BLaER1 treated with 17β-estradiol and CSF1 and Interleukin-3, amounts not matched to agents 10 nM and 100 nM (cell line): ENCODE results near the gene RNF144A.
A peak's percentile ranks its signal among the peaks of the same experiment; 100 is the strongest.
"Not testable (repeated sequence)": the region's sequence is repeated elsewhere in the genome, so short reads cannot be mapped to it uniquely, and the experiment has no call there.

ENCODE experiments used
- H3K27ac ChIP-seq, 11 experiments: shearing (Covaris generic); formaldehyde crosslinking; 2 replicates each; pipeline ENCODE4 v1.8.1; 2022
- H3K27me3 ChIP-seq, 11 experiments: shearing (Covaris generic); formaldehyde crosslinking; 2 replicates each; pipeline ENCODE4 v1.8.1; 2022
- H3K36me3 ChIP-seq, 11 experiments: shearing (Covaris generic); formaldehyde crosslinking; 2 replicates each; pipeline ENCODE4 v1.8.1; 2022
- H3K4me1 ChIP-seq, 10 experiments: shearing (Covaris generic); formaldehyde crosslinking; 2 replicates each; pipeline ENCODE4 v1.8.1; 2022
- H3K4me2 ChIP-seq, 11 experiments: shearing (Covaris generic); formaldehyde crosslinking; 2 replicates each; pipeline ENCODE4 v1.8.1; 2022
- H3K4me3 ChIP-seq, 10 experiments: shearing (Covaris generic); formaldehyde crosslinking; 2 replicates each; pipeline ENCODE4 v1.8.1; 2022
- H3K9ac ChIP-seq, 11 experiments: shearing (Covaris generic); formaldehyde crosslinking; 2 replicates each; pipeline ENCODE4 v1.8.1; 2022
- H3K9me3 ChIP-seq, 11 experiments: shearing (Covaris generic); formaldehyde crosslinking; replicated peaks in 1 of 11; 2 replicates each; pipeline ENCODE4 v1.8.1; 2022
- H4K20me1 ChIP-seq, 11 experiments: shearing (Covaris generic); formaldehyde crosslinking; 2 replicates each; pipeline ENCODE4 v1.8.1; 2022
- Cebpa-rat ChIP-seq, 11 experiments: shearing (Covaris generic); IDR thresholded peaks; 2 replicates each; pipeline ENCODE4 v1.8.1; 2022

RNF144A gene

DNA sequence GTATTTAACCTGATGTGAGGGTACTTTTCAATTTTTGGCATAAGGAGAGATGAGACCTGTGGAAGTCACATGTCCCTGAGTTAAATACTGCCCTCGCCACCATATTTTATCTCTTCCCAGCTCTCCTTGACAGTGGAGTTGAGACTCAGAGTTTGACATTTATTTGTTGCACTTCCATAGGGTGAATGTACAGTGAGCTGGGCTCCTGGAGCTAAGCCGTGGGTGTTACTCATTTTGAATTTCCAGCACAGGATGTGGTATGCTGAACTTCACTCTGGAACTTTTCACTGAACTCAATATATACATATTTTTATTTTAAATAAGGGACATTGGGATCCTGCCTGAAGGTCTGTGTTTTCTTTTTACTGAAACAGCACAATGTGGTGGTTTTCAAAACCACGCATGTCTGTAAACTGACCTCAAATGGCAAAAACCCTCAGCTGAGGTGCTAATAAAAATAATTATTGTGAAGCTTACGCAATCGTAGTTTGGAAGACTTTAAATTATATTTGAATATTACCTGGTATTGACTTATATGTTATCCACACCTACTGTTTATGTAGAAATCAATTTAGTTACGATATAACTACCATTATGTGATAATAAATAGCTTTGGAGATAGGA, 12.1 kb downstream of the RNF144A start:
- H4K20me1 ChIP-seq = no peaks in the 10 kb centered on the region; a peak in 1 of 22 replicates
- H3K4me2 ChIP-seq = peak overlapping the region; percentile 2 to 68 (median 35); a peak in 18 of 22 replicates
- H3K9ac ChIP-seq = no peak overlapping the region
- H3K27me3 ChIP-seq = no peaks in the 10 kb centered on the region; a peak in 1 of 22 replicates
- H3K9me3 ChIP-seq = peaks cover 7 to 19% (median 14%) of the 10 kb centered on the region in 11 experiments; a peak in 20 of 22 replicates
- TF ChIP-seq Cebpa-rat (IDR thresholded peaks at IDR 0.05) = peak in 2 of 11 experiments; percentile 33 to 39; a peak in 4 of 22 replicates
- H3K36me3 ChIP-seq = peaks cover 0 to 14% (median 8%) of the 10 kb centered on the region in 11 experiments; a peak in 8 of 22 replicates
- H3K27ac ChIP-seq = no peak overlapping the region
- H3K4me1 ChIP-seq = peaks cover 24 to 66% (median 49%) of the 10 kb centered on the region in 10 experiments
- H3K4me3 ChIP-seq = no peak overlapping the region

DNA sequence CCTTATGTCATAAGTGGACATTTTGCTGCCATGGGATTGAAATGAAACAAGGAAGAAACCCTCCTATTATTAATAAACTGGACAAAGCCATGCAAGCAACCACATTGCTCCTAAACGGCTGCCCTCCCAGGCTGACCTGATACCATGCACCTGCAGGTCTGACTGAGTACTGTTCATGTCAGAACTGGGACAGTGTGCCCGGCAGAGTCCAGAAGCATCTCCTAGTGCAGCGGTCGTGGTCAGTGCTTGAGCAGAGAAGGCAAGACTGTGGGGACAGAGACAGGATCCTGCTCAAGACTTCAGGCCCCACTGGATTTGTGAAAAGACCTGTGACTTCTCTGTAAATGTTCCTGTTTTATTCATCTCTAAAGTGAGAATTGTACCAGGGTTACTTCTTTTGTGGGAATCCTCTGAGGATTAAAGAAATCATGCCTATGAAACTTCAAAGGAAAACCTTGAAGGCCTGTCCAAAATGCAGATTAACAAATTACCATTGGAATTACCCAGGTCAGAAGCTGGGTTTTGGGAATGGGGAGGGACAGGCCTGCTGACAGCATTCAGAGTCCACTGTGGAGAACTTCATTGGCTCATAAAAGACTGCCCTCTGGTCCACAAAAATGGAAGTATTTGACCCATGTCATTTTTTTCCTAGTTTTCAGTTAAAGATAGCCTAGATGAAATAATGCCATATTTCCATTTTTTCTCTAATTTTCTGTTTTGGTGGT, 13.9 kb downstream of the RNF144A start:
- no peak for TF ChIP-seq Cebpa-rat (IDR thresholded peaks at IDR 0.05)
- H4K20me1 ChIP-seq = no peaks in the 10 kb centered on the region; a peak in 1 of 22 replicates
- H3K27me3 ChIP-seq = no peaks in the 10 kb centered on the region
- no peak overlapping the region for H3K27ac ChIP-seq
- no peak overlapping the region for H3K9ac ChIP-seq
- H3K4me2 ChIP-seq = no peak overlapping the region
- peaks cover 34 to 65% (median 49%) of the 10 kb centered on the region in 10 experiments for H3K4me1 ChIP-seq
- peaks cover 7 to 19% (median 14%) of the 10 kb centered on the region in 11 experiments; a peak in 20 of 22 replicates for H3K9me3 ChIP-seq
- H3K4me3 ChIP-seq = no peak overlapping the region
- H3K36me3 ChIP-seq = peaks cover 0 to 14% (median 8%) of the 10 kb centered on the region in 11 experiments; a peak in 8 of 22 replicates

DNA sequence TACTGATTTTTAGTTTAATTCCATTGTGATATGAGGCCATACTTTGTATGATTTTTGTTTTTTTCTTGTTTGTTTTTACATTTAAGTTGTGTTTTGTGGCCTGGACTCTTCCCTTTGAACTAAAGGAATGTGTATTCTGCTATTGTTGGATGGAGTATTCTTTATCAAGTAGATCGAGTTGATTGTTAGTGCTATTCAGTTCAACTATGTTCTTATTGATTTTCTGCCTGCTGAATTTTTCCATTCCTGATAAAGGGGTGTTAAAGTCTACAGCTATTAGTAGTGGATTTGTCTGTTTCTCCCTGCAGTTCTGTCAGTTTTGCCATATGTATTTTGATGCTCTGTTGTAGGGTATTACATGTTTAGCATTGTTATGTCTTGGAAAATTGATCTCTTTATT, 14.5 kb downstream of the RNF144A start:
- no peak overlapping the region for H3K4me2 ChIP-seq
- TF ChIP-seq Cebpa-rat (IDR thresholded peaks at IDR 0.05) = no peak

DNA sequence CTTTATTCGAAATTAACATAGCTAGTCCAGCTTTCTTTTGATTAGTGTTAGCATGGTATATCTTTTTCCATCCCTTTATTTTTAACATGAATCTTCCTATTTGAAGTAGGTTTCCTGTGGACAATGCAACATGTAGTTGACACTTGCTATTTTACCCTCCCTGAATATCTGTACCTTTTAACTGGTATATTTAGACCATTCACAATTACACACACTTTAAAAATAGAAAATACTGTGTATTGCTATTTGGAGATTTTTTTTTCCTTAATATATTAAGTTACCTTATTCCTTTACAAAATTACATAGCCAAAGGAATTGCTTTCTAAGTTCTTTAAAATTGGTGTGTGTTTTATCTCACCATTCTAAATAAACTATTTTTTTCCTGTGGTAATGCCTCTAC, 15.0 kb downstream of the RNF144A start:
- Histone ChIP-seq H3K27me3 (no peaks in the 10 kb centered on the region), H3K4me3 (no peak overlapping the region), H3K36me3 (peaks cover 0 to 14% (median 8%) of the 10 kb centered on the region in 11 experiments; a peak in 8 of 22 replicates), H3K9me3 (peaks cover 7 to 19% (median 13%) of the 10 kb centered on the region in 11 experiments; a peak in 20 of 22 replicates), H3K4me2 (no peak overlapping the region), H3K9ac (no peak overlapping the region), H3K27ac (no peak overlapping the region), H4K20me1 (no peaks in the 10 kb centered on the region; a peak in 1 of 22 replicates), H3K4me1 (peaks cover 34 to 64% (median 46%) of the 10 kb centered on the region in 10 experiments)
- no peak for TF ChIP-seq Cebpa-rat (IDR thresholded peaks at IDR 0.05)

More for the DNA sequence above, 14.5 kb downstream of the RNF144A start:
- H3K27ac ChIP-seq = no peak overlapping the region
- peaks cover 0 to 14% (median 8%) of the 10 kb centered on the region in 11 experiments; a peak in 8 of 22 replicates for H3K36me3 ChIP-seq
- no peak overlapping the region for H3K4me3 ChIP-seq
- H3K9me3 ChIP-seq = peaks cover 7 to 19% (median 14%) of the 10 kb centered on the region in 11 experiments; a peak in 20 of 22 replicates
- no peak overlapping the region for H3K9ac ChIP-seq
- no peaks in the 10 kb centered on the region for H3K27me3 ChIP-seq
- no peaks in the 10 kb centered on the region; a peak in 1 of 22 replicates for H4K20me1 ChIP-seq
- peaks cover 34 to 64% (median 44%) of the 10 kb centered on the region in 10 experiments for H3K4me1 ChIP-seq

DNA sequence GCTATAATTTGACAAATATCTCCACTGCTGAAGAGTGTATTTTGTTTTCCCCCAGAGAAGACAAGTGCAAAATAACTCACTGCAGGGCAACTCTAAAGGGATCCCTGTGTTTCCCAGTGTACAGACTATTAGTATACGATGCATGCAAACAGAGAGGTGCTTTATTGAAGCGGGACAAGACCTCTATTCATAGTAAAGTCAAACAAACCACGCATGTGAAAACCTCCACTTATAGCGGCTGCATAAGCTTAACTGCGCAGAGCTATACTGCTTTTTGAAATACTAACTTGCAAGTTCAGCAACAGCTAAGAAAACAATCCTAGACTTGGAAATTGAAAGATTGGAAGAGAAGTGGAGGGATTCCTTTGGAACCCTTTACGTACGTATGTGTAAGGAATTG, 15.6 kb downstream of the RNF144A start:
- Histone ChIP-seq H3K36me3 (peaks cover 0 to 10% (median 6%) of the 10 kb centered on the region in 11 experiments; a peak in 8 of 22 replicates), H3K27ac (no peak overlapping the region)

DNA sequence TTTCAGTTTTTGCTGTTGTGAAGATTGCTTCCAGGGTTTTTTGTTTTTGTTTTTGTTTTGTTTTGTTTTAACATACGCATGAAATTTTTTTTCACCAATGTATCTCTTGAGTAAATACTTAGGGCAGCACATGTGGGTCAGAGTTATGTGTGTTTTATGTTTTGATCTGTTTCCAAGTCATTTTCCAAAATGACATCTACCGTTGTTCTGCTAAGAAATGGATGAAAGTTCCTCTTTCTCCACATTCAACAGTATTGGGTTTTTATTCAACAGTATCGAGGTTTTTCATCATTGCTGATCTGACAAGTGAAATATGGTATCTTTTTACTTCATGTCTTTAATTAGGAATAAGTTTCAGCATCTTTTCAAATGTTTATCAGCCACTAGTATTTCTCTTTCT, 16.7 kb downstream of the RNF144A start:
- H3K9ac ChIP-seq = no peak overlapping the region
- H3K9me3 ChIP-seq = peaks cover 0 to 7% (median 0%) of the 10 kb centered on the region in 11 experiments; a peak in 3 of 22 replicates
- H3K27me3 ChIP-seq = no peaks in the 10 kb centered on the region
- H3K36me3 ChIP-seq = no peaks in the 10 kb centered on the region
- H3K4me2 ChIP-seq = peak overlapping the region in 9 of 11 experiments; percentile 15 to 94 (median 76); a peak in 13 of 22 replicates
- no peak overlapping the region for H3K4me3 ChIP-seq
- peaks cover 34 to 62% (median 47%) of the 10 kb centered on the region in 10 experiments for H3K4me1 ChIP-seq
- TF ChIP-seq Cebpa-rat (IDR thresholded peaks at IDR 0.05) = no peak
- H4K20me1 ChIP-seq = no peaks in the 10 kb centered on the region
- H3K27ac ChIP-seq = 0 out of 22 replicates have a peak overlapping the region, but pooled peaks of 1 of the 11 experiments have one; percentile 60

More for the DNA sequence above, 15.6 kb downstream of the RNF144A start:
- no peaks in the 10 kb centered on the region; a peak in 1 of 22 replicates for H4K20me1 ChIP-seq
- H3K9me3 ChIP-seq = peaks cover 4 to 13% (median 7%) of the 10 kb centered on the region in 11 experiments; a peak in 20 of 22 replicates
- H3K27me3 ChIP-seq = no peaks in the 10 kb centered on the region
- TF ChIP-seq Cebpa-rat (IDR thresholded peaks at IDR 0.05) = no peak
- no peak overlapping the region for H3K4me2 ChIP-seq
- peaks cover 34 to 67% (median 52%) of the 10 kb centered on the region in 10 experiments for H3K4me1 ChIP-seq
- no peak overlapping the region for H3K9ac ChIP-seq
- H3K4me3 ChIP-seq = no peak overlapping the region

DNA sequence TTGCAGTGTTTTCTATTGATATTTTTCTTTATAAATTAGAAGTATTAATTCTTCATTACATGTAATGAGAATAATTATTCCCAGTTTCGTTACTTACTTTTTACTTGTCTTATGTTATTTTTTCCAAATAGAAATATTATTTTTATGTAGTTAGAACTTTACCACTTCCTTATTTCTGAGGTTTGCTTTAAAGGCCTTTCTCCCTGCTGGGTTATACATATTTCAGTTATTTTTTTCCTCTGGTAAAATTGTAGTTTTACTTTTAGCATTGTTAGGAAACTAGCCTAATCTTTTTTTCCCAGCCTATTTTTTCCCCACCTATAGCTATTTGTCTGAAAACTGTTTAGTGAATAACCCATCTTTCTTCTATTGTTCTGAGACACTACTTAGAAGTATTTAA, 17.1 kb downstream of the RNF144A start:
- Histone ChIP-seq H3K9ac (0 out of 22 replicates have a peak overlapping the region, but pooled peaks of 1 of the 11 experiments have one; percentile 24), H3K9me3 (peaks cover 0 to 7% (median 0%) of the 10 kb centered on the region in 11 experiments; a peak in 3 of 22 replicates), H3K4me2 (peak overlapping the region; percentile 65 to 94 (median 80)), H3K36me3 (no peaks in the 10 kb centered on the region), H3K27ac (peak overlapping the region in 9 of 11 experiments; percentile 7 to 60 (median 52); a peak in 16 of 22 replicates), H3K4me1 (peaks cover 29 to 58% (median 43%) of the 10 kb centered on the region in 10 experiments), H3K27me3 (no peaks in the 10 kb centered on the region), H4K20me1 (no peaks in the 10 kb centered on the region), H3K4me3 (0 out of 20 replicates have a peak overlapping the region, but pooled peaks of 1 of the 10 experiments have one; percentile 6)
- TF ChIP-seq Cebpa-rat (IDR thresholded peaks at IDR 0.05) = no peak

DNA sequence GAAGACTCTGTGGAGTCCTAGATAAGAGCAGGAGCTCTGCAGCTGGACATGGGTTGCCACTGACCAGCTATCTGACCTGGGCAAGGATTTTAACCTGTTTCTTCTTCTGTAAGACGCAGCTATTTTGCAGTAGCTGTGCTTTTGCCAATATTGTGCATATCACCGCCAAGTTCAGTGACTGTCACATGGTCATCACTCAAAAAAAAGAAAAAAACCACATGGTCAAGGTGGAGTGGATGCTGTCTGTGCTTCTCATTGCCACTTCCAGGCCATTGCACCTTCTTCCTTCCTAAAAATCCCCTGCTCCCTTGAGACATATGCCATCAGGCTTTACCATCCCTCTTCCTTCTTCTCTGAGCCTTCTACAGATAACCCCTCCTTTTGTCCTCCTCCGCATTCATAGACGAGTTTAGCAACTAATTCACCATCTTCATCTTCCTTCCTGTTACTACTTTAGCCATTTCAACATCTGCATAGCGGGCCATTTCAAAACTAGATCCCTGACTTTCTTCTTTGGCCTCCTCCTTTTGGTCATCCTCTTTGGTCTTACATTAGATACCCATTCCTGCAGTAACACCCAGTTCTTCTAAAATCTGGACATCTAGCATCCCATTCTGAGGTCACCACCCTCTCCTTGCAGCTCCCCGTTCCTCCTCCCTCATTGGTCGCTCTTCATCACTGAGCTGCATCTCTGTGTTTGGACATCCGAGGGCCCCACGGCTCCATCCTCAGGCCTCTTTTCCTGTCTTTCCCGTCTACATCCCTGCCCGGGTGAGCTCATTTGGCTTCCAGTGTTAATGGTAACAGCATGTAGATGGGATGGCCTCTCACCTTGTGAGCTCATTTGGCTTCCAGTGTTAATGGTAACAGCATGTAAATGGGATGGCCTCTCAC, 17.8 kb downstream of the RNF144A start:
- Histone ChIP-seq H3K36me3 (no peaks in the 10 kb centered on the region), H3K9ac (0 out of 22 replicates have a peak overlapping the region, but pooled peaks of 1 of the 11 experiments have one; percentile 24), H3K4me3 (0 out of 20 replicates have a peak overlapping the region, but pooled peaks of 3 of the 10 experiments have one; percentile 5 to 18 (median 6)), H3K4me1 (peaks cover 23 to 51% (median 36%) of the 10 kb centered on the region in 10 experiments), H3K27me3 (no peaks in the 10 kb centered on the region), H3K4me2 (peak overlapping the region; percentile 65 to 94 (median 80)), H3K9me3 (peaks cover 0 to 7% (median 0%) of the 10 kb centered on the region in 11 experiments; a peak in 3 of 22 replicates), H4K20me1 (no peaks in the 10 kb centered on the region), H3K27ac (peak overlapping the region in 9 of 11 experiments; percentile 7 to 60 (median 52); a peak in 16 of 22 replicates)
- TF ChIP-seq Cebpa-rat (IDR thresholded peaks at IDR 0.05) = no peak

DNA sequence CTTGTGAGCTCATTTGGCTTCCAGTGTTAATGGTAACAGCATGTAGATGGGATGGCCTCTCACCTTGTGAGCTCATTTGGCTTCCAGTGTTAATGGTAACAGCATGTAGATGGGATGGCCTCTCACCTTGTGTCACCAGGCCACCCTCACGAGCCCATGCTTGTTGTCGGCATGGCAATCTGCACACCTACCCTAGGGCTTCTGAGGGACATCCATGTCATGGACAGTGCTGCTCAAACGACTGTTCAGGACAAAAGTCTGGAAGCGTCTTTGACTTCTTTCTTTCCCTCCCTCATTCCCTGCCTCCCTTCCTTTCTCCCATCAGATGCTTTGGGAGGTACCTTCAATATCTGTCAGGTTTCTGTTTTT, 18.4 kb downstream of the RNF144A start:
- not testable (repeated sequence) for H3K4me3 ChIP-seq, H3K9ac ChIP-seq, H3K9me3 ChIP-seq, H3K27me3 ChIP-seq, H4K20me1 ChIP-seq, H3K36me3 ChIP-seq
- Histone ChIP-seq H3K4me1 (peaks cover 23 to 48% (median 36%) of the 10 kb centered on the region in 10 experiments), H3K27ac (0 out of 22 replicates have a peak overlapping the region, but pooled peaks of 2 of the 11 experiments have one; percentile 3 to 58), H3K4me2 (peak overlapping the region in 10 of 11 experiments; percentile 17 to 94 (median 80); a peak in 19 of 22 replicates)
